Stimulated activated CD4-positive, alpha-beta T cell treated with anti-CD3 and anti-CD28 coated beads, Interleukin-2, amount 100 ng/mL, for 24 hours (primary cell): ENCODE measurements around the gene PPP1CC.

Source experiments
- DNase-seq, 2 donors: peaks; one replicate each; pipeline ENCODE4 v3.0.0-alpha.2; 2020

The PPP1CC gene

DNA sequence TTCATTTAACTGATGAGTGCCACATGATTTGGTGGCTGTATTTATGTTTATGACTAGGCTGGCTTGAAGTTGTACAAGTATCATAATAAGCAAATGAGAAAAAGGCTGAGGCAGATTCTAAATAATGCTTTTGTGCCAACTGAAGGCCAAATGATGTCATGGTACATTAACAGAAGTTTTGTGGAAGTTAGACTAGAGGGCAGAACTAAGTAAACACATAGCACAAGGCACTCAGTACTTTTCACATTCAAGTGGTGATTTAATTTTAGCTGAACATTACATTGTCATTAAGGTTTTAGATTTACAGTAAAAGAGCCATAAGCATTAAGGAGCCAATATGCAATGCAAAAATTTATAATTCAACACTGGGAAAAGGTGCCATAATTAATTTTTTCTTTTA, 21.1 kb downstream of the PPP1CC start:
- no peak for DNase-seq

DNA sequence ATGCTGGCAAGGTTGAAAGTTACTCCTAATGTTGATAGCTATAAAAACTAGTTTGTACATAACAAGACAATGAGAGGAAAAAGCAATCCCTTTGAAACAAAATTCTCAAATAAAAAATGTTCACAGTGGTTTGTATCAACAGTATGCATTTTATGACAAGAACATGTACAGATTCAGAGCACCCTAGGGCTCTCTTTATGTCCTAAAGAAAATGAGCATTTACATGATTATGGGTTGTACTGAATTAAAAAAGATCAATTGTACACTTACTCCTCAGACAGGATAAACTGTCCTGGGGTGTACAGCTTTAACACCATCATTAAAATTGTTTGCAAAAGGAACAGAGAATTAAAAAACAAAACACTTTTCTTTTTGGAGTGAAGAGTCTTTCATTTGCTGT, 22.2 kb downstream of the PPP1CC start:
- DNase-seq: no peak

DNA sequence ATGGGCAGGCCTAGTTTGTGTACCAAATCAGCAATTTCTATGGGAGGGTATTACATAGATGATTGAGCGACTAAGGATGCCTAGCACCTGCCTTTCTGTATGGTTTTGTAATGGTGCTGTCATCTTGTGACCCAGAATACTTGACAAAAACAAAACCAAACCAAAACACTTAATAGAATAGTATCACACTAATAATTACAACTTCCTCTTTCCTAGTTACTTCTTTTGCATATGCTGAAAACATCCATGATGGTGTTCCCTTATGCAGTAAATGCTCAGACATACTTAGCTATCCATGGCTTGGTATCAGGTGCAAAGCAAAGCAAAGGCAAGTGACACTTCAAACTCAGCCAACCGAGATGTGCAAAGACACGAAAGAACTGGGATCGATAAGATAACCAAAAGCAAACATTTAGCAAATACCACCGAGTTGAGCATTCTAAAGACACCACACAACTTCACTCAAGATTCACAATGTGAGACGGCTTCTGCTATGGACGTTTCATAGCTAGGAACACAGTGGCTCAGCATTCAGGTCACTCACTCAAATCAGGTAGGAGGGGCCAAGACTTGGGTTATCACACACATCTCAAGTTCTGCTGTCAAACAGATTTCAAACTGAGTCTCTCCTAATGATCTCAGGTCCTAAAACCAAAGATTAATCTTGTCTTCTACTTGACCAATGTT, 24.3 kb downstream of the PPP1CC start:
- no peak for DNase-seq

DNA sequence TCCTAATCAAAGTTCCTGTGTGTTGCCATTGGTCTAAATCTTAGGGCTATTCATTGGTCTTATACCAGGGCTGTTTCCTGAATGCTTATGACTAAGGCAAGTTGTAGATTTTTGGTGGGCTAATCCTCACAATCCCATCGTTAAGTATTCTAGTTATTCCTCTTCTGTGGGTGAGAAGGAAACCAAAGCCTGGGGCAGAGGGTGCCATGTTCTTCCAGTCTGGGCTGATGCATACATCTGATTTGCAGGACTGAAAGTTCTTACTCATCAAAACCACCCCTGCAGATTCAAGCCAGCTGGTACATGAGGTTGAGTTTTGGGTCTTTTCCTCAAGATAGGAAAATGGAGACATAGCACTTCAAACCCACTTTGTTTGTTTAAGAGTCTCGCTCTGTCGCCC, 25.7 kb downstream of the PPP1CC start:
- DNase-seq: no peak

DNA sequence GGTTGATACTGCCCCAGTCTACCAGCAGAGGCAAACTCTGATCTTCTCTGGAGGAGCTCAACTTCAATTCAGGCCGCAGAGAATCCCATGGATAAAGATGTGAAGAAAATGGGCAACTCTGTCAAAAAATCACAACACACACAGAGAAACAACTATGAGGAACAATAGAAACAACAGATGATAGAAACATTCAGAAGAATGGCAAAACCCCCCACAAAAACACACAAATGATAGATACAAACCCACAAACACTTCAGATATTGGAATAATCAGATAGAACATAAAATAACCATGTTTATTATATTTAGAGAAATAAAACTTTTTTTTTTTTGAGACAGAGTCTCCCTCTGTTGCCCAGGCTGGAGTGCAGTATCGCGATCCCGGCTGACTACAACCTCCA, 33.8 kb downstream of the PPP1CC start:
- no peak for DNase-seq

DNA sequence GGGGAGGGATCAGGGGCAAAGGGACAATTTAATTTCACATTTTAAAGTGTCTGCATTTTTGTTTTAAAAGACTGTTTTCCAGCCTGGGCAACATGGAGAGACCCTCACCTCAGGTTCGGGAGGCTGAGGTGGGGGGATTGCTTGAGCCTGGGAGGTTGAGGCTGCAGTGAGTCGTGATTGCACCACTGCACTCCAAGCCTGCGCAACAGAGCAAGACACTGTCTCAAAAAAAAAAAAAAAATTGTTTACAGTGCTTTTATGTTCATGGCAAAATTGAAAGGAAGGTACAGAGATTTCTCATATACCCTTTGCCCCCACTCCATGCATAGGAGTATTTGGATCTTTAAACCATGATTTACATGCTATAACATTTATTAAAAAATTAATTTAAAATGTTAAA, 37.4 kb downstream of the PPP1CC start:
- no peak for DNase-seq

DNA sequence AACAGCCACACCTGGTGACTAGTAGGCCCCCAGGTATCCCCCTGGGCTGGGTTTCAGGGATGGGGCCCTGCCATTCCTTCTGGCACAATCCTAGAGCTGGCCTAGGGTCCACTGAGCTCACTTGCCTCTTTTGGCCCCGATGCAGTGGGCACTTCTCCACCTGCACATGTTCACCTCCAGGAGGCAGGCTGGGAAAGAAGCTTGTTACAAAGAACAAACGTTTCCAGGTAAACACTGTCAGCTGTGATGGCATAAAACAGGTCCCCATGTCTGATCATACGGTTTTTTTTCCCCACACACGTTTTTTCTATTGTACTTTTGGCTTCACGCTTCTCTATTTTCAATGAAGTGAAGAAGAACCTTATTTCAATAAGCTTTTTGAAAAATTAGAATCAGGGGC, 37.9 kb downstream of the PPP1CC start:
- DNase-seq: no peak

DNA sequence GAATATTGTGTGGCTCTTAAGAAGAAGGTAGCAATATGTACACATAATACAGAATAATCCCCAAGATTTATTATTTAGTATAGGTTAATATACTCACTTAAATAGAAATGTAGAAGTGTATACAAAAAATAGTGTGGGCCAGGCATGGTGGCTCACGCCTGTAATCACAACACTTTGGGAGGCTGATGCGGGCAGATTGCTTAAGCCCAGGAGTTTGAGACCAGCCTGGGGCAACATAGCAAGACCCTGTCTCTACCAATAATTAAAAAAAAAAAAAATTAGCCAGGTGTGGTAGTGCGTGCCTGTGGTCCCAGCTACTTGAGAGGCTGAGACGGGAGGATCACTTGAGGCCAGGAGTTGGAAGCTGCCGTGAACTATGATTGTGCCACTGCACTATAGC, 38.5 kb downstream of the PPP1CC start:
- DNase-seq: no peak

DNA sequence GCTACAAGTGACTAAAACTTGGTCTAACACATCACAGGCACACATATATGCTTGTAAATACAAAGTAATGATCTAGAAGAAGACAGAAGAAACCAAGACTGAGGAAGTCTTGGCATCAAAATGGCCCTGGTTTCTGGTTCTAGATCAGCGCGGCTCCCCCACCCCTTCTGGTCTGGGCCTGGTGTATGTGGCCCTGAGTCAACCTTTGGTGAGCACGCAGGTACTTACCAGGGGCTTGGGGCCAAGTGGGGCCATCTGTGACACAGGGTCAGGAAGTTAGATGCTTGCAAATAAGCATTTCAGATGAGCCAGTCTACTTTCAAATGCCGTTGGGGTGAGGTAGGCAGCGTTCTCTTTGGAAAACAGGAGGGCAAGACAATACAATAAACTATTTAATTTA, 40.6 kb downstream of the PPP1CC start:
- DNase-seq: no peak

DNA sequence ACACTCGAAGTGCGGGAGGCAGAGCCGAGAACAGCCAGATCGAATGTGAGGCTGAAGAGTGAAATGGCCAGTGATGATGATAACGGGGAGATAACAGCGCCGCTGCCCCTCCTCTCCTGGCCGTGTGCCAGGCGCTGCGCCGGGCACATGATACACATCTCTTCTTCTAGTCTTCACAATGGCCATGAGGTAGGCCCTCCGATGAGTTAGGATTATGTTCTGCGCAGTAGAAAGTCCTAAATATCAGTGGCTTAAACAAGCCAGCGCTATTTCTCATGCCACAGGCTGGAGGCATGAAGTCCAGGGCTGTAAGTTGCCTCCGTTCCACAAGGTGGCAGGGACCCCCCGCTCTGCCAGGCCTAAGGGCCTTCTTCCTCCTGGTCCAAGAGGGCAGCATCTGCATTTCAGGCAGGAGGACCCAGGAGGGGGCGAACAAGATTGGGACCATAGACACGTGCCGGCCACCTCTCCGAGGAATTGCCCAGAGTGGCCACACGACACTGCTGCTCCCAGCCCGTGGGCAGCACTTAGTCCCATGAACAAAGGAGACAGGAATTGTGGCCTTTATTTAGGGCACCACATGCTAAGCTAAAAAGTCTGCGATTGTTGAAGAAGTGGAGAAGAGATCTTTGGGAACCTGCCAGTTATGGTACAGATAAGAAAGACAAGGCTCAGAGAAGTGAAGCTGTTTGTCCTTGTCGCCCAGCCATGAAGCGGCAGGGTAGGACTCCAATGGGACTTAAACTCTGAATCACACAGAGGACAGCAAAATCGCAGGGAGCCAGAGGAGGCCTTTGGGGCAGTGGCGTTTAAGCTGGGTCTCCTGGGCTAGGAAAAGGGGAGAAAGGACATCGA, 42.9 kb downstream of the PPP1CC start:
- no peak for DNase-seq

DNA sequence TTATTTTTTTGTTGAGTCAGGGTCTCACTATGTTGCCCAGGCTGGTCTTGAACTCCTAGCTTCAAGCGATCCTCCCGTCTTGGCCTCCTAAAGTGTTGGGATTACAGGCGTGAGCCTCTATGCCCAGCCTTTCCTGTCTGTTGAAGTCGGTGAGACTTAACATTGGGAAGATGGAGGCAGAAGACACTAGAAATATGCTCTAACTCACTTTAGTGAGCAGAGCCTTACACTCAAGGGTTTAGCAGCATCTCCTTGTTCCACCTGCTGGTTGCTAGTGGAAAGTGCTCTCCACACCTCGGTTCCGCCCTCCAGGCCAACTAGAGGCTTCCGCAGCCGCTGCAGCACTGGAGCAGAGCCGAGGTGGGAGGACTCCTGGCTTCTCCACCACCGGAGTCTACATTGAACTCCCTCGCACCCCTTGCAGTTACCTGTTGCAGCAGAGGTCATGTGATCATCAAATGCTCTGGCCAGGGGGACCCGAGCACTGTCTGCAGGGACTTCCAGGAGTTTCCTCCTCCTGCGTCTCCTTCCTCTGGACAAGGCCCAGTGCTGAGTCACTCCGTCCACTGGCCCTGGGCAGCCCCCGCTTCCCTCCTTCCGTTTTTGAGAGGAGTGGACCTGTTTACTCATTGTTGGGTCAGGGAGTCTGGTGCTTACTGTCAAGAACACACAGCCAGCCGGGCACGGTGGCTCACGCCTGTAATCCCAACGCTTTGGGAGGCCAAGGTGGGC, 44.4 kb downstream of the PPP1CC start:
- peak; percentile 77 to 79 for DNase-seq

DNA sequence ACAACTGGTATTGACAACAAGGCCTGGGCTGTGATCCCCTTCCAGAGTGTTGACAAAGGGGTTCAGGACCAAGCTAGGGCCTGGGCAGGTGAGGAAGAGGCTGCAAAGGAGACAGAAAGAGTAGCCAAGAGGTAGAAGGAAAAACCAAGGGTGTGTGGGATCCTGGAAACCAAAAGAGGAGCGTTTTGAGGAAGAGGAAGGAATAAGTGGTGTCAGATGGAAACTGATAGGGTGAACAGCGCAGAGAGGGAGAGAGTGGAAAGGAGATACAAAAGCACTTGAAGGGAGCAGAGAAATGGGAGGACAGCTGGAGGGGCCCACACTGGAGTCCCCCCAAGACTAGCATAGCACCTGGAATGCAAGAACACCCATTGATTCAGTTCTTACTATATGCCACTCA, 45.5 kb downstream of the PPP1CC start:
- no peak for DNase-seq

DNA sequence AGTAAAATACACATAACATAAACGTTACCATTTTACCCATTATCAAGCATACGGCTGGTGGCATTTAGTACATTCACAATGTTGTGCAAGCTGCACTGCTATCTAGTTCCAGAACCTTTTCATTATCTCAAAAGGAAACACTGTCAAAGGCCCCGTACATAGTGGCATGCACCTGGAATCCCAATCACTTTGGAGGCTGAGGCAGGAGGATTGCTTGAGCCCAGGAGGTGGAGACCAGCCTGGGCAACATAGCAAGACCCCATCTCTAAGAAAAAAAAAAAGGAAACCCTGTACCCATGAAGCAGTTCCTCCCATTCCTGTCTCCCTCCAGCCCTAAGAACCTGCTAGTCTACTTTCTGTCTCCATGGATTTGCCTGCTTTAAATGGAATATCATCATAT, 46.4 kb downstream of the PPP1CC start:
- no peak for DNase-seq

DNA sequence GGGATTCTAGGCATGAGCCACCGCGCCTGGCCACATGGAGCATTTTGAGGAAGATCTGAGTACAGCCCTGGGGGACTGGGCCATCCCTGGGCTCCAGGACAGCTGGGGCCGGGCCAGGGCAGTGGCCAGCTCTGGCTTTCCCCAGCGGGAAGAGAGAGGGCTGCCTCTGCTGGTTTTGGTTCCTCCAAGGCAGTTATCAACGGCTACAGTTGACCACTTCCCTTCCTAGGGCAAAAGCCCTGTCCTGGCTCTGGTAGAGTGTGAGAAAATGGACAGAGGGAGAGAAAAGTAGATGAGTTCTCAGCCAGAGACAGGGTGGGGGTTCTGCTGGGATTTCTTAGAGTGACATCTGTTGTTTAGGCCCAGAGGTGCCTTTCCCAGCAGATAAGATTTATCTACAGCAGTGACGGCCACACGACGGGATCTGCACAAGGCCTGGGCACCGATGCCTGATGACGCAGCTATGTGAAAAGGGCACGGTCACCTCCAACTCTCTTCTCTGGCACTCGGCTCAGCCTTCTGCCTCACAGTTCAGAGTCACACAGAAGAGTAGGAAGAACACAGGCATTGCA, 48.3 kb downstream of the PPP1CC start:
- no peak for DNase-seq

DNA sequence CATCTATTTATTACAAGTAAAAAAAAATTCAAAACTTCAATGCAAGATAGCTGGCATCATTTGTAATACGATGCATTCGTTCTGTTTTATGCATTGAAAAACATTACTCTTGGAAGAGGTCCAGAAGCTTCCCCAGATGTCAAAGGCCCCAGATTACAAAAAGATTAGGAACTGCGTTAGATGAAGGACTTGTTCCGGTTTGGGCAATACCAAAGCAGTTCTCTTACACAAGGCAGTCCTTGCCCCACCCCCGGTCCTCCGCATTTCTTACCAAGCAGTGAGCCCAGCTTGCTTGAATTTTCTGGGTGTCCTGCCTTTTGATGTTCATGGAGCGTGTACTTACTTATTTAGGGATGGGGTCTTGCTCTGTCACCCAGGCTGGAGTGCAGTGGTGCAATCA, 49.0 kb downstream of the PPP1CC start:
- DNase-seq: no peak

DNA sequence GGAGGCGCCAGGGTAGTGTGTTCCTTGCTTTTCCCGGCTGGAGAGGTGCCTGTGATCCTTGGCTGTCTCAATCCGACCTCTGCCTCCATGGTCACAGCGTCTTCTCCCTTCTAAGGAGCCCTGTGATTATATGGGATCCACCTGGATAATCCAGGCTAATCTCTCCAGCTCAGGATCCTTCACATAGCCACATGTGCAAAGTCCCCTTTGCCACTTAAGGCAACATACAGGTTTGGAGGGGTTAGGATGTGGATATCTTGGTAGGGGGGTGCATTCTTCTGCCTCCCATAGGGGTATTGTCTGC, 52.6 kb downstream of the PPP1CC start:
- DNase-seq: no peak

DNA sequence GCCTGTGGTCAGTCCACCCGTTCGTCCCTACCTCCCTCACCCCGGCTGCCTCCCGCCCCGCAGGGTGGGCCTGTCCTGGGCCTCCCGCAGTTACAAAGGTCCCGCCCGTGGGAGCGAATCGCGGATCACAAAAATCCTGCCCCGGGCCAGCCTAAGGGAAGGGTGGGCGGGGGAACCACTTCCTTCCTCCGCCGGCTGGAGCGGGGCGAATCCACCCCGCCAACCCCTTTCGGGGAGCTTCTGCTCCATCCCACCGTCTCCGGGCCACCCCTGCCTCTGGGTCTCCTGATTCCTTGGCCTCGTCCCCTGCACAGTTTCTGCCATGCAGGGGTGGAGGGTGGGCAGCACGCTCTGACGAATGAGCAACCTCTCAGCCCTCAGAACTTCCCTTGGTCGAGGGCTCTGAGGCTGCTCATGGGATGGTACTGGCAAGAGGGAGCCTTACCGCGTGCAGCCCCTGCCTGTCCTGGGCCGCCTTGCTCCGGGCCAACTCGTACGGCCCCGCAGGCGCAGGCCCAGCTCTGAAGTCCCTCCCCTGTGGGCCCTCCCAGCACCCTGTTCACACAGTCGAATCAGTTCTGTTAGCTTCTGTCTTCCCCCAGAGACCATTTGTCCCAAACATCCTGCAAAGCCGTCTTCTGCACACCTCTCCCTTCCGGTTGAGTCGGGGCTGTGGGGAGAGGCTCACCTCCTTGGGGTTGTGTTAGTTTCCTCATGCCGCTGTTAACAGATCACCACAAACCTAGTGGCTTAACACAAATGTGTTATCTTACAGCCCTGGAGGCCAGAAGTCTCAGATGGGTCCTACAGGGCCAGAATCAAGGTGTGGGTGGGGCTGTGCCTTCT, 53.2 kb downstream of the PPP1CC start:
- DNase-seq: peak; percentile 44 to 62

DNA sequence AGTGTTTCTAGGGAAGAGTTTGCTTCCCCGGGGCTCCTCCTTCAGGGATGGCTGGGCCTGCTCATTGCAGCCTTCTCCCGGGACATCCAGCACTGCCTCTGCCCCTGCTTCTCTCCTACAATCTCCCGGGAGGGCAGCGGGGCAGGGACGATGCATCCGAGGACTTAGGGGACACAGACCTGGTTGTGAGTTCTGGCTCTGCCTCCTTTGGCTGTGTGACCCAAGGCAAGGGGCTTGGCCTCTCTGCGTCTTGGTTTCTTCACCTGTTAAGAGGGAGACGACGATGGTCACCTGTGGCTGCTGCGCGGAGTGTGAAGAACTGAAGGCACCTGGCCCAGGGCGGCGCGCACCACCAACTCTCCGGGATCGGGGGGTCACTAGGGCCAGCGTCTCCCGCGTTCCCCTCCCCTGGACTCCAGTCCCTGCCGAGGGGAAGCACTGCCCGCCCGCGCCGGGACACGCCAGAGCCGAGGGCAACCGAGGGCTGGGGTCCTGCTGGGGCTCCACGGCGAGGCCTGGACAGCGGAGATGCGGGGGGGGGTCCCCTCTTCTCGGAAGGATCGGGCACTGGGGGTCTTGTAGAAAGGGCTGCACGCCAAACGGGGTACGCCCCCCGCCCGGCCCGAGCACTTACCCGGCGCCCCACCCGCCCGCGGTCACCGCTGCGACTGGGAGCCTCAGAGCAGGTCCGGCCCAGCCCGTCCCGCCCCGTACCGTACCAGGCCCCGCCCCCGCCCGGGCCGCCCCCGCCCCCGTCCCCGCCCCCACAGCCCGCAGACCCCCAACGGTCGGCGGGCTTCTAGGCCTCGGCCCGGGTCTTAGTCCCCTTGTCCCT, 54.0 kb downstream of the PPP1CC start, which contains the start of gene HVCN1:
Gene HVCN1 (minus strand): TSS at position 670 of the 835 bp plus-strand sequence. CDS start 5,870 bp downstream, outside the sequence.
- peak in 1 of 2 donors; percentile 46 for DNase-seq

DNA sequence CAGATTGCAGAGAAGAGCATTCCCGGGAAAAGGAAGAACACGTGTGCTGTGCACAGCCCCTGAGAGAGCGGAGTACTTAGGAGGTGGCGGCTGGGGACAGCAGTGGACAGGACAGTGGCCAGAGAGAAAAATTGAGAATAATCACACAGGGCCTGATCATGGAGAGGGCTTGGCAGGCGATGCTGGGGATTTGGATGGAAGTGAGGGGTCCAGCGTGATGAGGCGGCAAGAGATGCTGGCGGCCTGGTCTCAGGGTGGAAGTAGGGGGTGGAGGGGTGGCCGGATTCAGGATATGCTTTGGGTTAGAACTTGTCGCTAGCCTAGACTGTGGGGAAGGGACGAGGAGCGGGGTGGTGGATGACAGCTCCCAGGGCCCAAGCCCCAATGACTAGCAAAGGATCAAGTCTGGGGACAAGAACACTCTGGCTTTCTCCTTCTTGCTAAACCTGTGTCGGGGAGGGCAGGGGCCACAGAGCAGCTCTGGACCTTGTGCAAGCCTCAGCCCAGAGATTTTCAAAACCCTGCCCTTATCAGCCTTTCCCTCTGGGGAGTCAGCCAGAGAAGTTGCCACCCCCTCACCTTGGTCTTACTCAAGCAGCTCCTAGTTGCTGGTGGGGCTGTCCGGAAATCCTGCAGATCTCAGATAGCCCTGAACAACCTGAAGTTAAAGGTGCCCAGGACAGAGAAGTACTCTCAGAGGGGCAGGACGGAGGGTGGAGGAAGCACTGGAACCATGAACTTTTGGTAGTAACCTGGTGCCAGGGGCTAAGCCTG, 55.1 kb downstream of the PPP1CC start:
- no peak for DNase-seq

DNA sequence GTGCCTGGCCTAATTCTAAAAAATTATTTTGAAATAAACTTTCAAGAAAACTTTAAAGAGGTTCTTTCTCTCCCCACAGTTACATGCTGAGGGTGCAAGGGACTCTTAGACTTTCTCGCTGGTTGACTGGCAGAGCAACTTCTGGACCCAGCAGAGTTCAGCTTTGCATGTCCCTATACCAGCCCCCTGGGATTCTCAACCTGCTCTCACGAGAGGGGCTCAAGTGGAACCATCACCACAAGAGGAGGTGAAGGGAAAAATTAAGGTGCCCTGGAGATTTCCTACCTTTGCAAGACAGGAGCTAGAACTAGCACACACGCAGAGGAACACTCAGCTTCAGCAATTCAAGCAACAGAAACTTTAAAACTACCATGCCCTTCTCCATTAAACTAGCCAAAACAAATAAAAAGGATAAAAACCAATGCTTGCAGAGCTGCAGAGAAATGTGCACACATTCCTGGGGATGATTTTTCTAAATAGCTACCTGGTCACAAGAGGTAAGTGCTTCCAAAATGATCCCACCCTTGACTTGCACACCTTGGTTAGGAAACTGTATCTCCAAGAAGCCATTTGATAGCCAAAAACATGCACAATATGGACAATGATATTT, 56.3 kb downstream of the PPP1CC start:
- DNase-seq: no peak
